HepG2 (cell line): ENCODE measurements around the gene UBXN1. TPM values are rescaled to one million over a fixed set of nuclear protein-coding genes. Genes with fewer than 3 reads are reported as not detected.

ENCODE experiments used
- ATAC-seq: fragments of 200-7000 bp; cut with Tn5 transposase; 3 replicates; pipeline ENCODE4 v1.9.1; 2020; ENCODE audit warnings: mild to moderate bottlenecking, moderate library complexity
- BruUV-seq: library from RNA; stranded (reverse); fragments of 400-500 nt; replicated peaks from 2 replicates; lab custom pipeline; 2021; lab: Mats Ljungman, UMichigan
- CTCF ChIA-PET: fragments of 300-600 bp; formaldehyde crosslinking; extraction: SDS; loops from one replicate; lab custom pipeline; 2021; ENCODE audit warnings: low total read pairs, inconsistent platforms, low intra/inter-chr PET ratio; lab: Yijun Ruan, JAX
- POLR2A ChIA-PET: fragments of 350-600 bp; sonication (Branson Sonifier 250); formaldehyde crosslinking; loops from one replicate; lab custom pipeline; 2020; ENCODE audit warnings: antibody characterized with exemption, inconsistent platforms; lab: Yijun Ruan, JAX
- DNase-seq: peaks from one replicate; pipeline ENCODE4 v3.0.0-alpha.2; 2015; ENCODE audit warnings: low spot score
- FAIRE-seq: peaks from 3 replicates; lab custom pipeline; 2011; peaks lifted over from hg19 to GRCh38; lab: Jason Lieb, UNC
- H2AFZ ChIP-seq: one replicate; pipeline ENCODE4 v1.6.1; 2011; ENCODE audit warnings: low read length, inconsistent platforms
- H3K27ac ChIP-seq: fragments of 300-600 bp; 3 replicates; pipeline ENCODE4 v1.8.0; 2011; ENCODE audit warnings: mixed run types, mild to moderate bottlenecking, mixed read lengths, low read length, inconsistent platforms; ENCODE audit not compliant: insufficient read depth; ENCODE audit errors: extremely low read length
- H3K27me3 ChIP-seq, 2 experiments: fragments of 200-600 bp in 1 of 2; 2 replicates in 1 of 2; 3 replicates in 1 of 2; pipeline versions ENCODE4 v1.6.0 to v1.8.0; 2011; ENCODE audit warnings: low read length in 2 of 2, mild to moderate bottlenecking in 2 of 2, moderate library complexity in 2 of 2, inconsistent platforms in 1 of 2; ENCODE audit not compliant: insufficient read depth in 2 of 2, control insufficient read depth in 1 of 2
- H3K36me3 ChIP-seq, 2 experiments: fragments of 200-600 bp in 1 of 2; replicated peaks in 1 of 2; 2 replicates in 1 of 2; 3 replicates in 1 of 2; pipeline versions ENCODE4 v1.5.1 to v1.8.0; 2011; ENCODE audit warnings: low read length in 2 of 2, inconsistent platforms in 1 of 2; ENCODE audit not compliant: insufficient read depth in 2 of 2, control insufficient read depth in 1 of 2
- H3K4me1 ChIP-seq: 2 replicates; pipeline ENCODE4 v1.5.1; 2012; ENCODE audit warnings: low read length, inconsistent platforms; ENCODE audit not compliant: insufficient read depth
- H3K4me2 ChIP-seq: 2 replicates; pipeline ENCODE4 v1.6.0; 2011; ENCODE audit warnings: low read depth, low read length, inconsistent platforms
- H3K4me3 ChIP-seq, 3 experiments: fragments of 200-600 bp in 1 of 3; sonication (generic), shearing (Covaris generic) in 1 of 3; replicated peaks in 1 of 3; 2 replicates each; pipeline ENCODE4 v1.5.1; 2011 to 2016; ENCODE audit warnings: low read length in 3 of 3, inconsistent platforms in 2 of 3, low read depth in 2 of 3, mild to moderate bottlenecking in 2 of 3, control low read depth in 1 of 3, mixed read lengths in 1 of 3; ENCODE audit not compliant: insufficient read depth in 1 of 3
- H3K79me2 ChIP-seq: one replicate; pipeline ENCODE4 v1.6.1; 2011; ENCODE audit warnings: low read length, inconsistent platforms; ENCODE audit not compliant: insufficient read depth
- H3K9ac ChIP-seq: 2 replicates; pipeline ENCODE4 v1.6.0; 2011; ENCODE audit warnings: mild to moderate bottlenecking, low read depth, low read length, inconsistent platforms; ENCODE audit not compliant: insufficient read depth
- H3K9me3 ChIP-seq: 2 replicates; pipeline ENCODE4 v1.5.1; 2012; ENCODE audit warnings: mild to moderate bottlenecking, low read length
- H4K20me1 ChIP-seq: 2 replicates; pipeline ENCODE4 v1.6.0; 2011; ENCODE audit warnings: inconsistent platforms, mild to moderate bottlenecking, low read length, moderate library complexity; ENCODE audit not compliant: insufficient read depth
- JARID2 ChIP-seq: sonication (generic); formaldehyde crosslinking; IDR thresholded peaks from 2 replicates; pipeline ENCODE4 v1.8.1; 2023; ENCODE audit warnings: missing genetic modification reagents, inconsistent platforms; ENCODE audit not compliant: insufficient replicate concordance
- POLR2G ChIP-seq: fragments of 200-400 bp; formaldehyde crosslinking; IDR thresholded peaks from 2 replicates; pipeline ENCODE4 v1.6.1; 2018; ENCODE audit warnings: mild to moderate bottlenecking, low read depth, low read length, moderate library complexity
- RARA ChIP-seq: IDR thresholded peaks from 2 replicates; pipeline ENCODE4 v1.6.1; 2016; ENCODE audit warnings: missing genetic modification reagents, missing compliant biosample characterization
- RFXAP ChIP-seq: sonication (generic); formaldehyde crosslinking; IDR thresholded peaks from 2 replicates; pipeline ENCODE4 v1.4.0; 2020; ENCODE audit warnings: missing genetic modification reagents, borderline replicate concordance
- SNAPC5 ChIP-seq: sonication (generic); formaldehyde crosslinking; IDR thresholded peaks from 2 replicates; pipeline ENCODE4 v1.8.1; 2023; ENCODE audit warnings: mild to moderate bottlenecking, missing genetic modification reagents, borderline replicate concordance
- ZBTB14 ChIP-seq: sonication (generic); formaldehyde crosslinking; IDR thresholded peaks from 2 replicates; pipeline ENCODE4 v1.4.0; 2020; ENCODE audit warnings: missing genetic modification reagents
- ZNF326 ChIP-seq: sonication (generic); formaldehyde crosslinking; IDR thresholded peaks from 2 replicates; pipeline ENCODE4 v1.4.0; 2020; ENCODE audit warnings: missing genetic modification reagents, borderline replicate concordance
- ZNF552 ChIP-seq: sonication (generic); formaldehyde crosslinking; IDR thresholded peaks from 2 replicates; pipeline ENCODE4 v1.9.0; 2022; ENCODE audit warnings: missing genetic modification reagents, mild to moderate bottlenecking, borderline replicate concordance
- WGBS: methylation state at CpG from one replicate; pipeline ENCODE4 v1.1.6; 2017; ENCODE audit warnings: low lambda C conversion rate; 5-methylcytosine and 5-hydroxymethylcytosine counted together
- in situ Hi-C: cut with HindIII; loops from 2 replicates; pipeline ENCODE4 v1.10.0; 2017; ENCODE audit warnings: low pct_unique_long_range_greater_than_20kb; ENCODE audit not compliant: extremely low pct_ligation_motif_present
- intact Hi-C: fragments of 100-400 bp; cut with micrococcal nuclease; formaldehyde crosslinking; loops from one replicate; pipeline ENCODE4 v1.10.0; 2022; ENCODE audit not compliant: unreplicated experiment
- polyA plus RNA-seq, 8 experiments: library from polyadenylated mRNA; depleted of rRNA in 3 of 8; stranded (reverse) in 7 of 8; unstranded in 1 of 8; fragments of >200 nt; fragmentation: Illumina TruSeq in 4 of 8; extraction: Trizol in 4 of 8; gene quantifications; 2 replicates each; pipeline versions ENCODE4 v1.2.1 to v1.2.3, GENCODE V29; 2011 to 2016; ENCODE audit warnings: low read depth in 4 of 8, missing spikeins in 1 of 8, mixed read lengths in 1 of 8; ENCODE audit not compliant: insufficient read depth in 1 of 8
- total RNA-seq, 5 experiments: library from RNA; depleted of rRNA; stranded (reverse); fragments of >200 nt; fragmentation: Illumina TruSeq; extraction: Trizol; gene quantifications; 2 replicates each; pipeline ENCODE4 v1.2.3, GENCODE V29; 2016; ENCODE audit warnings: low read depth in 1 of 5

Gene UBXN1
- total and polyA plus RNA-seq, 2 of the 13 experiments (the other 11 are each of a cell fraction or from before 2014, with no cell fraction given) = 47.5 to 52.4 TPM

- no peak for TF ChIP-seq ZNF552 (CRISPR knock-in tag)
- TF ChIP-seq SNAPC5 = no peak
- TF ChIP-seq ZNF326 = no peak
- no peak for TF ChIP-seq ZBTB14 (CRISPR knock-in tag)
- TF ChIP-seq JARID2 (CRISPR knock-in tag) = no peak
- TF ChIP-seq RARA (CRISPR knock-in tag) = no peak
These were observed 30.6 kb upstream of the UBXN1 start (continued) for GRCh38 chr11:62709247-62710000.

GRCh38 chr11:62708793-62709192 is 29.9 kb upstream of the UBXN1 start:
- no peak for DNase-seq
- H3K79me2 ChIP-seq = no peaks in the 10 kb centered on the region
- BruUV-seq = no TSS peak
- H2AFZ ChIP-seq = no peak overlapping the region
- ATAC-seq = no peak
- H3K9me3 ChIP-seq = no peaks in the 10 kb centered on the region
- no peak overlapping the region for H3K4me2 ChIP-seq
- H3K4me1 ChIP-seq = peaks cover 18% of the 10 kb centered on the region
- no peak overlapping the region for H3K4me3 ChIP-seq
- peaks cover 7 to 48% of the 10 kb centered on the region in 2 experiments for H3K36me3 ChIP-seq
- no peak for FAIRE-seq
- ChIA-PET CTCF (no interaction called here), POLR2A (interaction anchor here (1.4 to 4.3 kb wide), 2 partner anchors 18 to 45 kb away, joined by 4 to 27 read pairs; partner anchors contain the start of genes HNRNPUL2 and ZBTB3)
- in situ Hi-C loops = loop anchor here (10.0 kb wide), 1 partner anchor 314 kb away; no protein-coding TSS in a partner anchor
- intact Hi-C loops = no loop called here
- H3K9ac ChIP-seq = no peak overlapping the region
- 96% methylated on average over 7 of the region's 7 CpGs for WGBS
- H4K20me1 ChIP-seq = peaks cover 6% of the 10 kb centered on the region; the same call in 1 of the 2 replicates
- no peak overlapping the region for H3K27ac ChIP-seq
- TF ChIP-seq POLR2G (0 out of 2 replicates have a peak, but pooled peaks have one; percentile 5), RFXAP (CRISPR knock-in tag) (no peak)
- H3K27me3 ChIP-seq = no peaks in the 10 kb centered on the region
